ENCODE measurements around the gene AAK1. TPM values are rescaled to one million over a fixed set of nuclear protein-coding genes. Genes with fewer than 3 reads are reported as not detected.

AAK1 gene
- total RNA-seq, 1 experiment from 2014 or later = 30.6 TPM

GRCh38 chr2:69645921-69646320 is 2.4 kb upstream of the AAK1 start:
- no peak overlapping the region for H3K56ac ChIP-seq (ENCODE audit: insufficient read length, low read depth, low read length)
- no peak overlapping the region for H3K18ac ChIP-seq (ENCODE audit: insufficient read length, low read depth, low read length)
- no peak overlapping the region for H3K23ac ChIP-seq (ENCODE audit: insufficient read length, low read depth, low read length)
- peaks cover 2 to 3% of the 10 kb centered on the region in 2 experiments; a peak in 2 of 5 replicates for H3K9me3 Mint-ChIP-seq
- H2BK20ac ChIP-seq (ENCODE audit: low read depth, low read length, poor library complexity, severe bottlenecking) = no peak overlapping the region
- no peak overlapping the region for H2BK12ac ChIP-seq (ENCODE audit: insufficient read length, low read depth, low read length)
- no peak overlapping the region for H4K91ac ChIP-seq (ENCODE audit: insufficient read length, low read depth, low read length)
- DNase-seq = no peak
- H3K9ac ChIP-seq (ENCODE audit: extremely low read depth, insufficient read length, low read length) = no peak overlapping the region
- H3K4ac ChIP-seq (ENCODE audit: low read depth, low read length) = no peak overlapping the region
- no peak overlapping the region for H2AK5ac ChIP-seq (ENCODE audit: insufficient read length, low read length)
- no CpG with 5 or more reads among the region's 2 CpGs for WGBS (ENCODE audit: extremely low coverage, insufficient read length, low lambda C conversion rate)
- peaks cover 34 to 35% of the 10 kb centered on the region in 2 experiments for H3K4me1 Mint-ChIP-seq
- H4K8ac ChIP-seq (replicated peaks; ENCODE audit: insufficient read length, low read depth, low read length) = no peak overlapping the region
- no peak overlapping the region for H3K4me2 ChIP-seq (ENCODE audit: insufficient read depth, insufficient read length, low read length)
- peaks cover 2% of the 10 kb centered on the region; the same call in 1 of the 2 replicates for H3K4me1 ChIP-seq (ENCODE audit: insufficient read depth, low read length)
- H3K14ac ChIP-seq (ENCODE audit: insufficient read depth, low read length) = no peak overlapping the region
- H3K27ac ChIP-seq (ENCODE audit: insufficient read length, low read depth, low read length) = no peak overlapping the region
- no peak overlapping the region for H3T11ph ChIP-seq (ENCODE audit: low read length)
- no peaks in the 10 kb centered on the region for H3K27me3 ChIP-seq (ENCODE audit: insufficient read depth, low read length)
- H2BK15ac ChIP-seq (ENCODE audit: low read depth, low read length) = no peak overlapping the region
- TF ChIP-seq CTCF (conservative IDR thresholded peaks at IDR 0.05) = no peak
- no peak overlapping the region for H4K5ac ChIP-seq (ENCODE audit: insufficient read length, low read depth, low read length)
- H3K79me2 ChIP-seq (ENCODE audit: insufficient read depth, low read length) = peaks cover 9% of the 10 kb centered on the region; the same call in 1 of the 2 replicates
- H4K20me1 ChIP-seq (ENCODE audit: control insufficient read depth, insufficient read depth, insufficient read length) = no peaks in the 10 kb centered on the region
- no peak overlapping the region for H2BK5ac ChIP-seq (ENCODE audit: insufficient read length, low read length)
- peaks cover 4% of the 10 kb centered on the region for H3K79me1 ChIP-seq (ENCODE audit: insufficient read depth, low read depth, low read length, poor library complexity, severe bottlenecking)
- peaks cover 0 to 4% (median 0%) of the 10 kb centered on the region in 3 experiments; a peak in 2 of 7 replicates for H3K36me3 Mint-ChIP-seq (ENCODE audit: insufficient read depth in 1 of 3, low read depth in 3 of 3)
- H2BK120ac ChIP-seq (ENCODE audit: low read depth, low read length, poor library complexity, severe bottlenecking) = no peak overlapping the region
- no peak overlapping the region for H3K4me3 Mint-ChIP-seq
- H3K27ac Mint-ChIP-seq = no peak overlapping the region
- H3K27me3 Mint-ChIP-seq (ENCODE audit: low read depth) = peaks cover 11% of the 10 kb centered on the region
- no peak overlapping the region for H2AFZ ChIP-seq (ENCODE audit: low read length)
- H3K23me2 ChIP-seq (ENCODE audit: insufficient read length, low read depth, low read length, poor library complexity, severe bottlenecking) = peaks cover 19% of the 10 kb centered on the region
- H3K9me3 ChIP-seq (ENCODE audit: control insufficient read depth, low read depth, low read length) = no peaks in the 10 kb centered on the region
